ENCODE results near the gene FOLR1.
"Not testable (repeated sequence)": the region's sequence is repeated elsewhere in the genome, so short reads cannot be mapped to it uniquely, and the experiment has no call there.

Gene FOLR1

GRCh38 chr11:72172043-72172442, 19.9 kb upstream of the FOLR1 start:
- not testable (repeated sequence) for DNase-seq; H3K27ac ChIP-seq (ENCODE audit: low read length); H2AFZ ChIP-seq (ENCODE audit: low read length); H3K4me3 ChIP-seq (ENCODE audit: low read length); H3K27me3 ChIP-seq (replicated peaks; ENCODE audit: insufficient read depth, low read length); H3K4me1 ChIP-seq (ENCODE audit: low read length); H3K36me3 ChIP-seq (replicated peaks; ENCODE audit: insufficient read depth, low read length); H3K79me2 ChIP-seq (ENCODE audit: low read length); H3K9ac ChIP-seq (ENCODE audit: low read length); H3K9me3 ChIP-seq (replicated peaks; ENCODE audit: insufficient read depth, low read length); H4K20me1 ChIP-seq (ENCODE audit: insufficient read depth, low read length); H3K9me2 ChIP-seq (replicated peaks; ENCODE audit: insufficient read depth, low read length); H3K4me2 ChIP-seq (ENCODE audit: low read depth, low read length); H3F3A ChIP-seq (ENCODE audit: insufficient read depth, low read length)

GRCh38 chr11:72173291-72173690, 18.6 kb upstream of the FOLR1 start:
- Histone ChIP-seq H3K36me3 (replicated peaks; ENCODE audit: insufficient read depth, low read length) (no peaks in the 10 kb centered on the region), H3K9me2 (replicated peaks; ENCODE audit: insufficient read depth, low read length) (no peaks in the 10 kb centered on the region), H3K79me2 (ENCODE audit: low read length) (no peaks in the 10 kb centered on the region), H3K27me3 (replicated peaks; ENCODE audit: insufficient read depth, low read length) (no peaks in the 10 kb centered on the region), H3K4me3 (ENCODE audit: low read length) (no peak overlapping the region), H3K27ac (ENCODE audit: low read length) (no peak overlapping the region), H4K20me1 (ENCODE audit: insufficient read depth, low read length) (no peaks in the 10 kb centered on the region), H2AFZ (ENCODE audit: low read length) (no peak overlapping the region), H3F3A (ENCODE audit: insufficient read depth, low read length) (no peaks in the 10 kb centered on the region), H3K9ac (ENCODE audit: low read length) (no peak overlapping the region), H3K4me2 (ENCODE audit: low read depth, low read length) (no peak overlapping the region), H3K4me1 (ENCODE audit: low read length) (no peaks in the 10 kb centered on the region), H3K9me3 (replicated peaks; ENCODE audit: insufficient read depth, low read length) (no peaks in the 10 kb centered on the region)
- no peak for DNase-seq
- TF ChIP-seq EZH2 (optimal IDR thresholded peaks at IDR 0.05; ENCODE audit: low read depth, low read length) (no peak), CTCF (IDR thresholded peaks at IDR 0.05; ENCODE audit: low read length) (no peak), EZH2phosphoT487 (IDR thresholded peaks at IDR 0.05; ENCODE audit: low read length) (no peak)

GRCh38 chr11:72174302-72175070, 17.5 kb upstream of the FOLR1 start:
- no peaks in the 10 kb centered on the region for H3K4me1 ChIP-seq (ENCODE audit: low read length)
- no peaks in the 10 kb centered on the region for H4K20me1 ChIP-seq (ENCODE audit: insufficient read depth, low read length)
- H3K9me3 ChIP-seq (replicated peaks; ENCODE audit: insufficient read depth, low read length), result no peaks in the 10 kb centered on the region
- H3K9ac ChIP-seq (ENCODE audit: low read length), result no peak overlapping the region
- TF ChIP-seq EZH2 (optimal IDR thresholded peaks at IDR 0.05; ENCODE audit: low read depth, low read length), result no peak
- TF ChIP-seq CTCF (IDR thresholded peaks at IDR 0.05; ENCODE audit: low read length), result no peak
- no peak for TF ChIP-seq EZH2phosphoT487 (IDR thresholded peaks at IDR 0.05; ENCODE audit: low read length)
- no peaks in the 10 kb centered on the region for H3K9me2 ChIP-seq (replicated peaks; ENCODE audit: insufficient read depth, low read length)
- no peak overlapping the region for H3K4me3 ChIP-seq (ENCODE audit: low read length)
- no peak overlapping the region for H3K27ac ChIP-seq (ENCODE audit: low read length)
- no peak overlapping the region for H2AFZ ChIP-seq (ENCODE audit: low read length)
- no peak for DNase-seq
- H3F3A ChIP-seq (ENCODE audit: insufficient read depth, low read length), result no peaks in the 10 kb centered on the region
- H3K4me2 ChIP-seq (ENCODE audit: low read depth, low read length), result no peak overlapping the region
- H3K27me3 ChIP-seq (replicated peaks; ENCODE audit: insufficient read depth, low read length), result no peaks in the 10 kb centered on the region
- H3K79me2 ChIP-seq (ENCODE audit: low read length), result no peaks in the 10 kb centered on the region
- no peaks in the 10 kb centered on the region for H3K36me3 ChIP-seq (replicated peaks; ENCODE audit: insufficient read depth, low read length)

DNA sequence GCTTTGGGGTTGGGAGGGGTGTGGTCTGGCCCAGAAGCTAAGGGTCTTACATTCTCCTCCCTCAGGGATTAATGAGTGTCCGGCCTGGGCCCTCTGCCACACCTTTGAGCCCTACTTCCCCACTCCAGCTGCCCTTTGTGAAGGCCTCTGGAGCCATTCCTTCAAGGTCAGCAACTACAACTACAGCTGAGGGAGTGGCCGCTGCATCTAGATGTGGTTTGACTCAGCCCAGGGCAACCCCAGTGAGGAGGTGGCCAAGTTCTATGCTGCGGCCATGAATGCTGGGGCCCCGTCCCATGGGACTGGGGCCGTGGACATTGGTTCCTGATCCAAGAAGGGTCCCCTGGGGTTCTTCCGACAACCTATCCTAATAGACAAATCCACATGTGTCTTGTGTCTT, 14.3 kb upstream of the FOLR1 start:
- Histone ChIP-seq H3K9me2 (replicated peaks; ENCODE audit: insufficient read depth, low read length) (no peaks in the 10 kb centered on the region), H2AFZ (ENCODE audit: low read length) (no peak overlapping the region)

More for the DNA sequence above, 14.3 kb upstream of the FOLR1 start:
- DNase-seq, result no peak
- Histone ChIP-seq H3K9ac (ENCODE audit: low read length) (no peak overlapping the region), H3K27me3 (replicated peaks; ENCODE audit: insufficient read depth, low read length) (no peaks in the 10 kb centered on the region), H3K9me3 (replicated peaks; ENCODE audit: insufficient read depth, low read length) (no peaks in the 10 kb centered on the region), H3K79me2 (ENCODE audit: low read length) (no peaks in the 10 kb centered on the region), H3K27ac (ENCODE audit: low read length) (no peak overlapping the region), H4K20me1 (ENCODE audit: insufficient read depth, low read length) (no peaks in the 10 kb centered on the region), H3F3A (ENCODE audit: insufficient read depth, low read length) (no peaks in the 10 kb centered on the region), H3K36me3 (replicated peaks; ENCODE audit: insufficient read depth, low read length) (no peaks in the 10 kb centered on the region), H3K4me3 (ENCODE audit: low read length) (no peak overlapping the region), H3K4me1 (ENCODE audit: low read length) (no peaks in the 10 kb centered on the region), H3K4me2 (ENCODE audit: low read depth, low read length) (no peak overlapping the region)
- TF ChIP-seq EZH2 (optimal IDR thresholded peaks at IDR 0.05; ENCODE audit: low read depth, low read length), result no peak
- no peak for TF ChIP-seq CTCF (IDR thresholded peaks at IDR 0.05; ENCODE audit: low read length)
- TF ChIP-seq EZH2phosphoT487 (IDR thresholded peaks at IDR 0.05; ENCODE audit: low read length), result no peak

Data from MM.1S (cell line).